ENCODE results near the gene STX10.

The STX10 gene

GRCh38 chr19:13120031-13120430 lies 30.1 kb downstream of the STX10 start:
- DNase-seq (ENCODE audit: insufficient read length) (no peak), FAIRE-seq (no peak)
- no peak for TF ChIP-seq POLR2AphosphoS5 (IDR thresholded peaks at IDR 0.05; ENCODE audit: low read depth, low read length)
- TF ChIP-seq TAF1 (IDR thresholded peaks at IDR 0.05; ENCODE audit: borderline replicate concordance, low read depth, low read length) = no peak
- no peak for TF ChIP-seq POLR2A (IDR thresholded peaks at IDR 0.05; ENCODE audit: low read depth, low read length)

- no peak for TF ChIP-seq POLR2AphosphoS5 (IDR thresholded peaks at IDR 0.05; ENCODE audit: low read depth, low read length)
- TF ChIP-seq TAF1 (IDR thresholded peaks at IDR 0.05; ENCODE audit: borderline replicate concordance, low read depth, low read length) = no peak
- DNase-seq (ENCODE audit: insufficient read length) (no peak), FAIRE-seq (no peak)
Observed at GRCh38 chr19:13119627-13120026, 30.5 kb downstream of the STX10 start.

GRCh38 chr19:13118424-13119193 lies 31.6 kb downstream of the STX10 start:
- FAIRE-seq (peak; percentile 21), DNase-seq (ENCODE audit: insufficient read length) (peak; percentile 73)
- TF ChIP-seq POLR2AphosphoS5 (IDR thresholded peaks at IDR 0.05; ENCODE audit: low read depth, low read length) (no peak), POLR2A (IDR thresholded peaks at IDR 0.05; ENCODE audit: low read depth, low read length) (no peak), TAF1 (IDR thresholded peaks at IDR 0.05; ENCODE audit: borderline replicate concordance, low read depth, low read length) (no peak)

GRCh38 chr19:13117772-13118423 lies 32.3 kb downstream of the STX10 start, which contains the start of gene NACC1:
Gene NACC1 (plus strand): TSS chr19:13118264. CDS start chr19:13135208, 16,944 bp downstream.
- FAIRE-seq = peak; percentile 95
- TF ChIP-seq POLR2A (IDR thresholded peaks at IDR 0.05; ENCODE audit: low read depth, low read length) (no peak), POLR2AphosphoS5 (IDR thresholded peaks at IDR 0.05; ENCODE audit: low read depth, low read length) (no peak), TAF1 (IDR thresholded peaks at IDR 0.05; ENCODE audit: borderline replicate concordance, low read depth, low read length) (peak; percentile 82; the same call in 1 of the 2 replicates)
- DNase-seq (ENCODE audit: insufficient read length) = peak; percentile 97

- FAIRE-seq (no peak), DNase-seq (ENCODE audit: insufficient read length) (no peak)
- TF ChIP-seq POLR2A (IDR thresholded peaks at IDR 0.05; ENCODE audit: low read depth, low read length) = no peak
- no peak for TF ChIP-seq POLR2AphosphoS5 (IDR thresholded peaks at IDR 0.05; ENCODE audit: low read depth, low read length)
- TF ChIP-seq TAF1 (IDR thresholded peaks at IDR 0.05; ENCODE audit: borderline replicate concordance, low read depth, low read length) = no peak
Observed at GRCh38 chr19:13117176-13117771, 32.9 kb downstream of the STX10 start.

GRCh38 chr19:13116282-13117175 lies 33.6 kb downstream of the STX10 start, which contains the start of gene TRMT1:
Gene TRMT1 (minus strand): TSS chr19:13116740. CDS start chr19:13116399, 341 bp downstream.
- peak; percentile 92 for DNase-seq (ENCODE audit: insufficient read length)
- peak; percentile 94 for FAIRE-seq
- TF ChIP-seq POLR2A (IDR thresholded peaks at IDR 0.05; ENCODE audit: low read depth, low read length) = peak; percentile 46; the same call in 1 of the 2 replicates
- TF ChIP-seq POLR2AphosphoS5 (IDR thresholded peaks at IDR 0.05; ENCODE audit: low read depth, low read length) = peak; percentile 33; the same call in 1 of the 2 replicates
- no peak for TF ChIP-seq TAF1 (IDR thresholded peaks at IDR 0.05; ENCODE audit: borderline replicate concordance, low read depth, low read length)

GRCh38 chr19:13115936-13116281 lies 34.3 kb downstream of the STX10 start:
- DNase-seq (ENCODE audit: insufficient read length) (no peak), FAIRE-seq (no peak)
- TF ChIP-seq TAF1 (IDR thresholded peaks at IDR 0.05; ENCODE audit: borderline replicate concordance, low read depth, low read length) = no peak
- no peak for TF ChIP-seq POLR2A (IDR thresholded peaks at IDR 0.05; ENCODE audit: low read depth, low read length)
- no peak for TF ChIP-seq POLR2AphosphoS5 (IDR thresholded peaks at IDR 0.05; ENCODE audit: low read depth, low read length)

- TF ChIP-seq POLR2A (IDR thresholded peaks at IDR 0.05; ENCODE audit: low read depth, low read length) (no peak), POLR2AphosphoS5 (IDR thresholded peaks at IDR 0.05; ENCODE audit: low read depth, low read length) (no peak), TAF1 (IDR thresholded peaks at IDR 0.05; ENCODE audit: borderline replicate concordance, low read depth, low read length) (no peak)
- FAIRE-seq (no peak), DNase-seq (ENCODE audit: insufficient read length) (no peak)
Observed at GRCh38 chr19:13112555-13112954, 37.6 kb downstream of the STX10 start.

GRCh38 chr19:13110099-13110610 lies 40.0 kb downstream of the STX10 start:
- DNase-seq (ENCODE audit: insufficient read length) = no peak
- FAIRE-seq = no peak
- TF ChIP-seq POLR2AphosphoS5 (IDR thresholded peaks at IDR 0.05; ENCODE audit: low read depth, low read length) (peak; percentile 34; the same call in 1 of the 2 replicates), TAF1 (IDR thresholded peaks at IDR 0.05; ENCODE audit: borderline replicate concordance, low read depth, low read length) (no peak), POLR2A (IDR thresholded peaks at IDR 0.05; ENCODE audit: low read depth, low read length) (no peak)

- no peak for TF ChIP-seq POLR2A (IDR thresholded peaks at IDR 0.05; ENCODE audit: low read depth, low read length)
- TF ChIP-seq POLR2AphosphoS5 (IDR thresholded peaks at IDR 0.05; ENCODE audit: low read depth, low read length) = no peak
- TF ChIP-seq TAF1 (IDR thresholded peaks at IDR 0.05; ENCODE audit: borderline replicate concordance, low read depth, low read length) = no peak
- DNase-seq (ENCODE audit: insufficient read length) (no peak), FAIRE-seq (no peak)
Observed at GRCh38 chr19:13109361-13110098, 40.6 kb downstream of the STX10 start.
